Gastrocnemius medialis (tissue), 4 donors: Measurements from ENCODE around the gene CA12.

Source experiments
- POLR2A ChIP-seq, 2 donors: fragments of 450-650 bp; IDR thresholded peaks; one replicate each; pipeline ENCODE4 v1.6.1; 2017; ENCODE audit warnings: antibody characterized with exemption in 2 of 2, mild to moderate bottlenecking in 2 of 2, moderate library complexity in 2 of 2
- TF ChIP-seq, protein P1 (sequence below), 5 experiments: fragments of 450-650 bp in 3 of 5; fragments of 200-600 bp in 2 of 5; sonication (generic) in 2 of 5; IDR thresholded peaks in 4 of 5; conservative IDR thresholded peaks in 1 of 5; 1 replicate in 4 of 5; 2 replicates in 1 of 5; pipeline ENCODE4 v1.5.1; 2016 to 2019; ENCODE audit warnings: antibody characterized with exemption in 5 of 5, mild to moderate bottlenecking in 3 of 5, moderate library complexity in 3 of 5

DNA sequence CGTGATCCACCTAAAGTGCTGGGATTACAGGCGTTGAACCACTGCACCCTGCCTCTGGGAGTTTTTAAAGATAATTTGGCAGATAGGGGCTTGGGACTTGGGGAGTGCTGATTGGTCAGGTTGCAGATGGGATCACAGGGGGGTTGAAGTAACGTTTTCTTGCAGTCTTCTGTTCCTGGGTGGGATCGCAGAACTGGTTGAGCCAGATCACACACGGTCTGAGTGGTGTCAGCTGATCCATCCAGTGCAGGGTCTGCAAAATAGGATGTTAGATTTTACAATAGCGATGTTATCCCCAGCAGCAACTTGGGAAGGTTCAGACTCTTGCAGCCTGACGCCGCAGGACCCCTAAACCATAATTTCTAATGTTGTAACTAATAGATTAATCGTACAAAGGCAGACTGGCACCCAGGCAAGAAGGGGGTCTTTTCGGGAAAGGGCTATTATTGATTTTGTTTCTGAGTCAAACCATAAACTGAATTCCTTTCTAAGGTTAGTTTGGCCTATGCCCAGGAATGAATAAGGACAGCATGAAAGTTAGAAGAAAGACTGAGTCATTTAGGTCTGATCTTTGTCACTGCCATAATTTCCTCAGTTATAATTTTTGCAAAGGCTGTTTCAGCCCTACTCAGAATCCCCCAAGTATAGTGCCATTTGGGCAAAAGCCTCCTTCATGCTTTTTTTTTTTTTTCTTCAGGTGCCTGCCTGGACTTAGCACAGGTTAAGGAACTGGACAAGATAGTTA, 1.5 kb upstream of the CA12 start:
- TF ChIP-seq, protein P1, sequence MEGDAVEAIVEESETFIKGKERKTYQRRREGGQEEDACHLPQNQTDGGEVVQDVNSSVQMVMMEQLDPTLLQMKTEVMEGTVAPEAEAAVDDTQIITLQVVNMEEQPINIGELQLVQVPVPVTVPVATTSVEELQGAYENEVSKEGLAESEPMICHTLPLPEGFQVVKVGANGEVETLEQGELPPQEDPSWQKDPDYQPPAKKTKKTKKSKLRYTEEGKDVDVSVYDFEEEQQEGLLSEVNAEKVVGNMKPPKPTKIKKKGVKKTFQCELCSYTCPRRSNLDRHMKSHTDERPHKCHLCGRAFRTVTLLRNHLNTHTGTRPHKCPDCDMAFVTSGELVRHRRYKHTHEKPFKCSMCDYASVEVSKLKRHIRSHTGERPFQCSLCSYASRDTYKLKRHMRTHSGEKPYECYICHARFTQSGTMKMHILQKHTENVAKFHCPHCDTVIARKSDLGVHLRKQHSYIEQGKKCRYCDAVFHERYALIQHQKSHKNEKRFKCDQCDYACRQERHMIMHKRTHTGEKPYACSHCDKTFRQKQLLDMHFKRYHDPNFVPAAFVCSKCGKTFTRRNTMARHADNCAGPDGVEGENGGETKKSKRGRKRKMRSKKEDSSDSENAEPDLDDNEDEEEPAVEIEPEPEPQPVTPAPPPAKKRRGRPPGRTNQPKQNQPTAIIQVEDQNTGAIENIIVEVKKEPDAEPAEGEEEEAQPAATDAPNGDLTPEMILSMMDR (IDR thresholded peaks at IDR 0.05 in 4 of 5, conservative IDR thresholded peaks at IDR 0.05 in 1 of 5): no peak
- TF ChIP-seq POLR2A (IDR thresholded peaks at IDR 0.05): no peak
